Measurements from ENCODE around the gene AS3MT.

AS3MT gene

GRCh38 chr10:102856758-102857424 is 12.4 kb upstream of the AS3MT start:
- no peak for FAIRE-seq

GRCh38 chr10:102859911-102860310 is 9.4 kb upstream of the AS3MT start:
- FAIRE-seq: no peak

- FAIRE-seq: no peak
Observed at GRCh38 chr10:102863660-102864059, 5.6 kb upstream of the AS3MT start.

- peak; percentile 8 for FAIRE-seq
Observed at GRCh38 chr10:102865620-102866019, 3.6 kb upstream of the AS3MT start.

GRCh38 chr10:102868911-102869257 is 386 bp upstream of the AS3MT start:
- FAIRE-seq: no peak

- FAIRE-seq: no peak
Observed at GRCh38 chr10:102870221-102870620, 951 bp downstream of the AS3MT start.

GRCh38 chr10:102872163-102872562 is 2.9 kb downstream of the AS3MT start:
- no peak for FAIRE-seq

- FAIRE-seq: no peak
Observed at GRCh38 chr10:102876747-102877153, 7.5 kb downstream of the AS3MT start.

GRCh38 chr10:102878629-102879028 is 9.4 kb downstream of the AS3MT start:
- no peak for FAIRE-seq

- FAIRE-seq: no peak
Observed at GRCh38 chr10:102880256-102880655, 11.0 kb downstream of the AS3MT start.

- FAIRE-seq: no peak
Observed at GRCh38 chr10:102888048-102888447, 18.8 kb downstream of the AS3MT start.

GRCh38 chr10:102894466-102895213 is 25.4 kb downstream of the AS3MT start:
- FAIRE-seq: no peak

- no peak for FAIRE-seq
Observed at GRCh38 chr10:102900006-102900405, 30.7 kb downstream of the AS3MT start.

GRCh38 chr10:102904346-102904745 is 35.1 kb downstream of the AS3MT start:
- FAIRE-seq: no peak

- FAIRE-seq: no peak
Observed at GRCh38 chr10:102906507-102906906, 37.2 kb downstream of the AS3MT start.

GRCh38 chr10:102914781-102915180 is 45.5 kb downstream of the AS3MT start:
- FAIRE-seq: no peak

- FAIRE-seq: no peak
Observed at GRCh38 chr10:102916173-102916572, 46.9 kb downstream of the AS3MT start.

GRCh38 chr10:102917314-102917961 is 48.2 kb downstream of the AS3MT start:
- FAIRE-seq: no peak

- FAIRE-seq: peak; percentile 97
Observed at GRCh38 chr10:102917962-102918816, 48.9 kb downstream of the AS3MT start, which contains the start of gene CNNM2. CNNM2 (plus strand) TSS chr10:102918294; CDS start chr10:102918481, 187 bp downstream.

GRCh38 chr10:102918817-102919245 is 49.6 kb downstream of the AS3MT start:
- no peak for FAIRE-seq

- FAIRE-seq: no peak
Observed at GRCh38 chr10:102919246-102919959, 50.1 kb downstream of the AS3MT start.
